ENCODE results near the gene REPIN1. TPM values are rescaled to one million over a fixed set of nuclear protein-coding genes. Genes with fewer than 3 reads are reported as not detected.

REPIN1 gene
- total and polyA plus RNA-seq, 2 donors: 25.2 to 76.7 TPM

DNA sequence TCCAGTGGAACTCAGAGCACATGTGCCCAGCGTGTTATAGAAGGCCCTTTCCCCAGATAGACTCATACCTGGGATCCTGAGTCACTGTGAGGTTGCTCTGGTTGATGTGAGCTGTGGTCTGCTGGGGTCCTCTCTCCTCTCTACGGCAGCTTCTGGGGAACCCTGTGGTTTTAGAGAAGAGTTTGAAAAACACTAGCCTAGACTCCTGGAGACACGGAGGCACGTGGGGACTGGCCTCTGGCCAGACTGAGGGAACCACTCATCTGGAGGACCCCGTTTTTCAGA is 20.9 kb downstream of the REPIN1 start:
- H3K36me3 ChIP-seq (ENCODE audit: insufficient read depth): no peaks in the 10 kb centered on the region
- no peak overlapping the region for H3K27ac ChIP-seq (ENCODE audit: low read depth)
- no peak for DNase-seq (ENCODE audit: extremely low spot score)
- no peaks in the 10 kb centered on the region for H3K4me1 ChIP-seq (ENCODE audit: insufficient read depth)
- H3K4me3 ChIP-seq (ENCODE audit: low read depth, low read length): no peak overlapping the region
- 74% methylated on average over 5 of the region's 5 CpGs for WGBS

DNA sequence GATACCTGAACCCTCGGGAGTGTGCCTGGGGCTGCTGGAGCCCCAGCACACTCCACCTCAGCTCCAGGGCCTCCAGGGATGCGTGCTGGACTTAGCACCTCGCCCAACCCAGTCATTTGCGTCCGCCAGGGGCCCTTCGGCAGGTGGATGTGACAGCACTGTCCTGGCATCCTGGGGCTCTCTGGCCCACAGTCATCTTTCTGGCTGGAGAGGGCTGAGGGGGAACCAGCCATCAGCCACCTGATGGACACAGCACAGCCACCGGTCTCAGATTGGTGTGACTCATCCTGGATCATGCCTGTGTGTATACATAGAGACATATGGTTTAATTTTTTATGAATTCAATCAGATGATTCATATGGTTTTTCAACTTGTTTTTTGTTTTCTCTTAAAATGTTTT is 21.6 kb downstream of the REPIN1 start:
- Histone ChIP-seq H3K4me3 (ENCODE audit: low read depth, low read length) (no peak overlapping the region), H3K36me3 (ENCODE audit: insufficient read depth) (no peaks in the 10 kb centered on the region), H3K27ac (ENCODE audit: low read depth) (no peak overlapping the region), H3K4me1 (ENCODE audit: insufficient read depth) (no peaks in the 10 kb centered on the region)
- 92% methylated on average over 7 of the region's 7 CpGs for WGBS
- DNase-seq (ENCODE audit: extremely low spot score): no peak

DNA sequence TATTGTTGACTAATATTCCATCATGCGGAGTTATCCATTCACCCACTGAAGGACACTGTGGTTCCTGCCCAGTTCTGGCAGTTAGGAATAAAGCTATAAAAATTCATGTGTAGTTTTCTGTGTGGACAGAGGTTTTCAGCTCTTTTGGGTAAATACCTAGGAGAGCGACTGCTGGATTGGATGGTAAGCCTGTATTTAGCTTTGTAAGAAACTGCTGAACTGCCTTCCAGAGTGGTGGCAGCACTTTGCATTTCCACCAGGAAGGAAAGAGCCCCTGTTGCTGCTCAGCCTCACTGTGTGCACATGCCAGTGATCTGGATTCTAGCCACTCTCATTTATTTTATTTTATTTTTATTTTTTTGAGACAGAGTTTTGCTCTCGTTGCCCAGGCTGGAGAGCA is 24.7 kb downstream of the REPIN1 start:
- Histone ChIP-seq H3K27ac (ENCODE audit: low read depth) (no peak overlapping the region), H3K4me3 (ENCODE audit: low read depth, low read length) (no peak overlapping the region), H3K36me3 (ENCODE audit: insufficient read depth) (peaks cover 10% of the 10 kb centered on the region), H3K4me1 (ENCODE audit: insufficient read depth) (no peaks in the 10 kb centered on the region)
- 71% methylated on average over 3 of the region's 3 CpGs for WGBS
- DNase-seq (ENCODE audit: extremely low spot score): no peak

DNA sequence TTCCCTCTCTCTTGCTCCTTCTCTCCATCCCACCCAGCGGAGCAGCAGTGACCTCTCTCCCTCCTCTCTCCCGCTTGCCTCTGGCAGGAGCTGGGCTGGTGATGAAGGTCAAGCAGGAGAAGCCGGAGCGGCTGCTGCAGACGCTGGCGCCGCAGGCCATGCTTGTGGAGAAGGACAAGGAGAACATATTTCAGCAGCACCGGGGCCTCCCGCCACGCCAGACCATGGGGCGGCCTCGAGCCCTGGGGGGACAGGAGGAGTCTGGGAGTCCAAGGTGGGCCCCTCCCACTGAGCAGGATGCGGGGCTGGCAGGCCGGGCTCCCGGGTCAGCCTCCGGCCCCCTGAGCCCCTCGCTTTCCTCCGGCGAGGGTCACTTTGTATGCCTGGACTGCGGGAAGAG is 27.8 kb downstream of the REPIN1 start:
- WGBS: 92% methylated on average over 20 of the region's 20 CpGs
- Histone ChIP-seq H3K4me3 (ENCODE audit: low read depth, low read length) (no peak overlapping the region), H3K36me3 (ENCODE audit: insufficient read depth) (peaks cover 10% of the 10 kb centered on the region), H3K4me1 (ENCODE audit: insufficient read depth) (no peaks in the 10 kb centered on the region), H3K27ac (ENCODE audit: low read depth) (no peak overlapping the region)
- no peak for DNase-seq (ENCODE audit: extremely low spot score)

DNA sequence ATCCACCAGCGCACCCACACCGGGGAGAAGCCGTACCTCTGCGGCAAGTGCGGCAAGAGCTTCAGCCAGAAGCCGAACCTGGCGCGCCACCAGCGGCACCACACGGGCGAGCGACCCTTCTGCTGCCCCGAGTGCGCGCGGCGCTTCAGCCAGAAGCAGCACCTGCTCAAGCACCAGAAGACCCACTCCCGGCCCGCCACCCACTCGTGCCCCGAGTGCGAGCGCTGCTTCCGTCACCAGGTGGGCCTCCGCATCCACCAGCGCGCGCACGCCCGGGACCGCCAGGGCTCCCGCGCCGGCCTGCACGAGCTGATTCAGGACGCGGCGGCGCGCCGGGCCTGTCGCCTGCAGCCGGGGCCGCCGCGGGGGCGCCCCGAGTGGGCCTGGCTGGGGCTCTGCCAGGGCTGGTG is 28.2 kb downstream of the REPIN1 start:
- Histone ChIP-seq H3K36me3 (ENCODE audit: insufficient read depth) (peaks cover 10% of the 10 kb centered on the region), H3K4me3 (ENCODE audit: low read depth, low read length) (no peak overlapping the region), H3K4me1 (ENCODE audit: insufficient read depth) (no peaks in the 10 kb centered on the region), H3K27ac (ENCODE audit: low read depth) (no peak overlapping the region)
- DNase-seq (ENCODE audit: extremely low spot score): no peak
- 97% methylated on average over 48 of the region's 48 CpGs for WGBS

DNA sequence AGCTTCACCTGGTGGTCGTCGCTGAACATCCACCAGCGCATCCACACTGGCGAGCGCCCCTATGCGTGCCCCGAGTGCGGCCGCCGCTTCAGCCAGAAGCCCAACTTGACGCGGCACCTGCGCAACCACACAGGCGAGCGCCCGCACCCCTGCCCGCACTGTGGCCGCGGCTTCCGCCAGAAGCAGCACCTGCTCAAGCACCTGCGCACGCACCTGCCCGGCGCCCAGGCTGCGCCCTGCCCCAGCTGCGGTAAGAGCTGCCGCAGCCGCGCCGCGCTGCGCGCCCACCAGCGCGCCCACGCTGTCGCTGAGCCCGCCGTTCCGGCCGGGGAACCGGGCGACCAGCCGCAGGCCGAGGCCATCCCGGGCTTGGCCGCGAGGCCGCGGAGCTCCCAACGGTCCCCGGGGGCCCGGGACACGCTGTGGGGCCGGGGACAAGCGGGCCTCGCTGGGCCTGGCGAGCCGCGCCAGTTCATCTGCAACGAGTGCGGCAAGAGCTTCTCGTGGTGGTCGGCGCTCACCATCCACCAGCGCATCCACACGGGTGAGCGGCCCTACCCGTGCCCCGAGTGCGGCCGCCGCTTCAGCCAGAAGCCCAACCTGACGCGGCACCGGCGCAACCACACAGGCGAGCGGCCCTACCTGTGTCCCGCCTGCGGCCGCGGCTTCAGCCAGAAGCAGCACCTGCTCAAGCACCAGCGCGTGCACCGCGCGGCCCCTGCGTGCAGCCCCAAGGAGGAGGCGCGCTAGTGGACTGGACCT is 28.9 kb downstream of the REPIN1 start:
- Histone ChIP-seq H3K4me3 (ENCODE audit: low read depth, low read length) (no peak overlapping the region), H3K4me1 (ENCODE audit: insufficient read depth) (no peaks in the 10 kb centered on the region), H3K27ac (ENCODE audit: low read depth) (no peak overlapping the region), H3K36me3 (ENCODE audit: insufficient read depth) (peaks cover 10% of the 10 kb centered on the region)
- 97% methylated on average over 91 of the region's 91 CpGs for whole genome bisulfite sequencing
- DNase-seq (ENCODE audit: extremely low spot score): no peak

DNA sequence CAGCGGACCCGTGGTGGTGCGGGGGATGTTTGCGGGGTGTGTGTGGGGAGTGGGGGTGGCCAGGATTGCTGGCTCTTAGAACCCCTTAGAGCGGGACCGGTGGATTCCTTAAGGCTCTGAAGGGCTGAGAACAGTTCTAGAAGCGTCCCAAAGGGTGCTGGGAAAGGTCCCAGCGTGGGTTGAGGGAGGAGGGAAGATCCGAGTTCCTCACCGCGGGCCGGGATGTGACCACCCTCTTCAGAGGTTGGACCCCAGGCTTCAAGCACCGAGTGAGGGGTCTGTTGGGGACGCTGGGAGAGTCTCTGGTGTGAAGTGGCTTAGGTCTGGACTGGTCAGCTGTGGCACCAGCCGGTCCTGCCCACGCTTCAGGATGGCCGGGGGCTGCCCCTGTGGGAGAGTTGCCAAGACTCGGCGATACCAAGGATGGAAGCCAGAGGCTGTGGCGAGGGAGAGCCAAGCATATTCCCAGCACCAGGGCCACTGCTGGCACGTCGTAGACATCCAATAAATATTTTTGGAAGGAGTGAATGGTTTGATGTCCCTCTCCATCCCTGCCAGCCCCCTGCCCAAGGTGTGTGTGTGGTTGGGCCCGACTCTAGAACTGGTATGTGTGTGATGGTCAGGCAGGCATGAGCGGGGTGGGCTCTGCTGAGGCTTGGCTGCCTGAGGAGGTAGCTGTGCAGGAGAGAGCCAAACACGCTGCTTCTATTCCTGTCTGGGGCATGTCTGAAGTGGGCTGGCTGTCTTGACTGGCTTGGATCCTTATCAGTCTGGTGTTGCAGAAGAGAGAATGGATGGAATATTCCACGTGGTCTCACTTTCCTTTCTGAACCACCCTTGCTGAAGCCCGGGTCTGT is 29.7 kb downstream of the REPIN1 start:
- DNase-seq (ENCODE audit: extremely low spot score): no peak
- WGBS: 88% methylated on average over 27 of the region's 27 CpGs
- H3K4me3 ChIP-seq (ENCODE audit: low read depth, low read length): no peak overlapping the region

DNA sequence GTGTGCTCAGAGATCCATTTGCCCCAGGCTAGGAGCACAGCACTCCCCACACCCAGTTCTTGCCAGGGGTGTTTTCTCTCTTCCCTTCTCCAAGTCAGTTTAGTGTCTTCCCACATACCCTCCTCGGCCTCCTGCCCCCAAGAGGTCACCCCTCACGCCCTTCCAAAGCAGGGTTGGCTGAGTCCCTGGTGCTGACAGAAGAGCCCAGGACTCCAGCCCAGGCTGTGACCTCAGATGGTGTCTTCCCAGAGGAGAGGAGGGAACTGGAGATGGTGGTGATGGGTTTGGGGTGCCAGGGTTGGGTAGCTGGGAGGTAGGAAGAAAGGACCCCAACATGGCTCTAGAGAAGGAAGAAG is 30.3 kb downstream of the REPIN1 start:
- DNase-seq (ENCODE audit: extremely low spot score): no peak
- WGBS: 76% methylated on average over 2 of the region's 2 CpGs
- peaks cover 10% of the 10 kb centered on the region for H3K36me3 ChIP-seq (ENCODE audit: insufficient read depth)
- no peak overlapping the region for H3K27ac ChIP-seq (ENCODE audit: low read depth)
- no peak overlapping the region for H3K4me3 ChIP-seq (ENCODE audit: low read depth, low read length)
- no peaks in the 10 kb centered on the region for H3K4me1 ChIP-seq (ENCODE audit: insufficient read depth)

More for the DNA sequence above, 29.7 kb downstream of the REPIN1 start:
- Histone ChIP-seq H3K36me3 (ENCODE audit: insufficient read depth) (peaks cover 10% of the 10 kb centered on the region), H3K4me1 (ENCODE audit: insufficient read depth) (no peaks in the 10 kb centered on the region), H3K27ac (ENCODE audit: low read depth) (no peak overlapping the region)

DNA sequence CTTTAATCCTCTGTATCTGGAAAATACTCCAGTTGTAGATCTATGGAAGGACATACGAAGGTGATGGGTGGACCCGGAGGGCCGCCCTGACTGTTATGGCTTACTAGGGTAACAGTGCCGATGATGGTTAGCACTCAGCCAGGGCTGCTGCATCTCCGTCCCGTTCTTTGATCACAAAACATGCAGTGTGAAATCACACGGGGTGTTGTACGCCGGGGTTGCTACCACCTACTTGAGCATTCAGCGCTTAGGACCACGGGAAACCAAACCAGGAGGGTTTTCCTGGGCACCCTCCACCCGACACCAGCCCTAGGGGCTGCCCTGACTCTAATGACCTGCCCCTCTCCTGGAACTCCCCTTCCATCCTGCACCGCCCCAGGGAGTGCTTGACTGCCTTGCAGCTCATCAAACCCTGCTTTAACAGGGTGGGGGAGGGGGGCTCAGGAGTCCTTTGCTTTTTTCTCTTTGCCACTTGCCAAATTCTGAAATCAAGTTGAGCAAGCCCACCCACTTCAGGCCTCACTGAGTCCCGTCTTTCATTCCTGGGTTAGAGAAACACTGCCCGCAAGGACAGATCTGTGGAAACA is 30.9 kb downstream of the REPIN1 start:
- WGBS: 81% methylated on average over 15 of the region's 15 CpGs
- Histone ChIP-seq H3K4me1 (ENCODE audit: insufficient read depth) (no peaks in the 10 kb centered on the region), H3K4me3 (ENCODE audit: low read depth, low read length) (no peak overlapping the region), H3K36me3 (ENCODE audit: insufficient read depth) (peaks cover 10% of the 10 kb centered on the region), H3K27ac (ENCODE audit: low read depth) (no peak overlapping the region)
- no peak for DNase-seq (ENCODE audit: extremely low spot score)

DNA sequence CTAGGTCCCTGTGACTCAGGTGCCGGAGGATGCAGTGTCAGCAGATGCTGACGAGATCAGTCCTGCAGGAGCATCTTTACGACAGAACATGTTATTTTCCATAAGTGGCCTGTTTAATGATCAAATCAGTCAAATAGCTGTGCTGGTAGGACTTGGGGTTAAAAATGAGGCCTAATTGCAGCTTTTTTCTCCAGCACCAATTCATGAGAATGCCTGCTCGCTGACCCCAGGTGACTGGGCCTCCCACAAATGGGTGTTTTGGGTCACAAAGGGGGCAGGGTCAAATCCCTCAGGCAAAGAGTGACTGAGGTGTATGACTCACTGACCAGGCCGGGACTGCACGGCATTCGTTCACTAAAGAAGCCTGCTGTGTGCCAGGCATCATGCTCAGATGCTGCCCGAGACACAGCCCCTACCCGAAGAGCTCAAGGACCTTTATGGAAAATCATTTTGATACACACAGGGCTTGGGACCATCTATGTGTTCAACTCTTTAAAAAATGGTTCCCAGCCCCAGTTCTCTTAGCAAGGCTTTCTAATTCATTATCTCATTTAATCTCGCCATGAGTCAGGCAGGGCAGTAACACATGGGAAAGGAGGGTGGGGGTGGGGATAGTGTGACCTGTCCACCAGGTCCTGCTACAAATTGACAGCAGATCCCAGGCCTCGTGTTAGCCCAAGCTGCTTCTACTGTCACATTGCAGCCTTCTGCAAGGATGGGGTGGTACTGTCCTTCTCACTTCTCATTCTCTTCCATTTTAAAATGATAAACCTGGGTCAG is 31.6 kb downstream of the REPIN1 start:
- no peak for DNase-seq (ENCODE audit: extremely low spot score)
- WGBS: 62% methylated on average over 11 of the region's 11 CpGs
- no peak overlapping the region for H3K4me3 ChIP-seq (ENCODE audit: low read depth, low read length)
- H3K4me1 ChIP-seq (ENCODE audit: insufficient read depth): no peaks in the 10 kb centered on the region
- H3K27ac ChIP-seq (ENCODE audit: low read depth): no peak overlapping the region
- peaks cover 10% of the 10 kb centered on the region for H3K36me3 ChIP-seq (ENCODE audit: insufficient read depth)

DNA sequence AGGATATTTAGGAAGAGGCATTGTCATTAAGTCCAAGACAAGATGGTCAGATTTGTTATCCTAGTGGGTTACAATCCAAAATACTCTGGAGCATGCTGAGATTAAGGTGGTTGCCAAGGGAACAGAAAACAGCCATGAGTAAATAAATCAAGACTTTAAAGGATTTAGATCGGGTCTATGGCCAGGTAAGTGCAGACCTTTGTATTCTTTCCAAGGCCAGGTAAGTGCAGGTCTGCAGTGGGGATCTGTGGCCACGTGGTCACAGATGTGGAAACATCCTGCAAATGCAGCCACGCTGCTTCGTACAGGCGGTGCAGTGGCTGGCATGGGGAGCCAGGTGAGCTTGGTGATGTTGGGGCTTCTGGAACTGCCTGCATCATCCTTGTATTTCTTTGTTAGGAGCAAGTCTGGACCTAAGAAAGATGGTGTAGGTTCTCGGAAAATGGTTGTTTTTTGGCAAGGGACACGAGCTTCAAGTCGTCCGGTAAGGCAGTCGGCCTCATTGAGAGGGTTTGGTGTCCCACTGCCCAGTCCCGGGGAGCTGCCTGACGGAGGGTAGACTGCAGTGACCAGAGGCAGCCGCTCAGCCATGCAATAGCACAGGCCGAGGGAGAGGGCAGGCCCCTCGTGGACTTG is 32.3 kb downstream of the REPIN1 start:
- H3K27ac ChIP-seq (ENCODE audit: low read depth): no peak overlapping the region
- H3K4me3 ChIP-seq (ENCODE audit: low read depth, low read length): no peak overlapping the region
- H3K36me3 ChIP-seq (ENCODE audit: insufficient read depth): peaks cover 10% of the 10 kb centered on the region
- DNase-seq (ENCODE audit: extremely low spot score): no peak
- WGBS: 86% methylated on average over 15 of the region's 15 CpGs
- H3K4me1 ChIP-seq (ENCODE audit: insufficient read depth): no peaks in the 10 kb centered on the region

DNA sequence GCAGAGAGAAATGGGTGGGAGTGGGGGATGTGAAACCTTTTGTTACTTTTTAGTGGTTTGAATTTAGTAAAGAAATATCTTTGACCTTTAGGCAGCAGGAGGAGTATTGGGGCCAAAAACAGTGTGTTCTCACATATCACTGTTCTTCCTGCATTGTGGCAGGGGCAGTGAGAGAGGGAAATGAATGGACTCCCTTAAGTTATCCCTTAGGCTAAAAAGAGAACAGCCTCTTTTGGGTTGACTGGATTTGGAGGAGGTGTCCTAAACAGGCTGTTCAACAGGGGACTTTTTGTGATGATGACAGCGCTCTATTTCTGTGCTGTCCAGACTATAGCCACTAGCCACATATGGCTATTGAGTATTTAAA is 32.8 kb downstream of the REPIN1 start:
- no peak for DNase-seq (ENCODE audit: extremely low spot score)
- no peak overlapping the region for H3K4me3 ChIP-seq (ENCODE audit: low read depth, low read length)
- no peaks in the 10 kb centered on the region for H3K4me1 ChIP-seq (ENCODE audit: insufficient read depth)
- H3K27ac ChIP-seq (ENCODE audit: low read depth): no peak overlapping the region
- WGBS: 100% methylated on average over 1 of the region's 1 CpG
- H3K36me3 ChIP-seq (ENCODE audit: insufficient read depth): peaks cover 10% of the 10 kb centered on the region

Data from urinary bladder (tissue), 4 donors.